ENCODE data around the gene THADA. TPM values are rescaled to one million over a fixed set of nuclear protein-coding genes. Genes with fewer than 3 reads are reported as not detected.
A peak's percentile ranks its signal among the peaks of the same experiment; 100 is the strongest.

THADA gene
- total and polyA plus RNA-seq, 7 experiments from 2014 or later, result 11.7 to 43.0 (median 39.6) TPM

DNA sequence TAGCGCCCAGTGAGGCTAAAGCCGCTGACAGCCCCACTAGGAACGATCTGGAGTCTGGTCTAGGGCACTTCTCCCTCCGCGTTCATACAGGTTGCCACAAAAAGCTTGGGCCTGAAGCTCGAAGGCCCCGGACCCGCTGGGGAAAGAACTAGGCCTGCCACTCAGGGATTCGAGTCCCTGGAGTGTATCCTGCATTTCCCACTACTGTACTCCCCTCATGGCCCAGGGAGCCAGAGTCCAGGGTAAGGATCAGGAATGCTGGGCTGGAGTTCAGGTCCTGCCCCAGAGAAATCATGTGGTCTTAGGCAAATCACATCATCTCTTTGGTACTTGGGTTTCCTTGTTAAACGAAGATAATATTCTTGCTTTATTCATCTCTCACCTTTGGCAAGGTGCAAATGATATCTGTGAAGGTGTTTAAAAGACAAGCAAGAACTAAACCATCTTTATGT lies 368.0 kb downstream of the THADA start:
- POLR2A ChIA-PET, result interaction anchor here (0.7 to 25.8 kb wide), 17 partner anchors 13 to 418 kb away, joined by 3 to 1899 read pairs (median 8); no protein-coding TSS in a partner anchor
- no peak for DNase-seq
- Mint-ChIP-seq H3K27me3 (peaks cover 0 to 4% (median 0%) of the 10 kb centered on the region in 5 donors), H3K9me3 (peaks cover 0 to 24% (median 0%) of the 10 kb centered on the region in 11 donors), H3K36me3 (peaks cover 4 to 25% (median 24%) of the 10 kb centered on the region in 5 donors), H3K4me3 (peak overlapping the region; percentile 80 to 99 (median 88)), H3K27ac (peak overlapping the region; percentile 80 to 99 (median 93)), H3K4me1 (peaks cover 14 to 28% (median 21%) of the 10 kb centered on the region in 7 donors)
- no peak for ATAC-seq
- Histone ChIP-seq H3K4me1 (ENCODE audit: control insufficient read depth in 2 of 2, insufficient read depth in 2 of 2, low read length in 2 of 2) (peaks cover 22% of the 10 kb centered on the region in 2 donors), H3K27ac (ENCODE audit: low read depth, low read length) (peak overlapping the region; percentile 97), H3K27me3 (ENCODE audit: control insufficient read depth in 2 of 2, insufficient read depth in 2 of 2, low read length in 2 of 2) (no peaks in the 10 kb centered on the region), H3K9me3 (ENCODE audit: control insufficient read depth in 2 of 3, low read length in 3 of 3) (no peaks in the 10 kb centered on the region), H3K36me3 (ENCODE audit: control insufficient read depth in 2 of 3, insufficient read depth in 3 of 3, low read length in 3 of 3) (peaks cover 23 to 63% (median 23%) of the 10 kb centered on the region in 3 experiments), H3K4me3 (ENCODE audit: low read length) (peak overlapping the region; percentile 82)
- intact Hi-C loops (cut with micrococcal nuclease), result loop anchor here (2.0 to 10.0 kb wide), 10 partner anchors 315 to 1387 kb away; partner anchors contain the start of genes COX7A2L (in 2 of the 2) and THADA (in 2 of the 2)
- CTCF ChIA-PET, result interaction anchor here (0.6 to 5.6 kb wide), 12 partner anchors 10 to 398 kb away, joined by 3 to 203 read pairs (median 10); no protein-coding TSS in a partner anchor

GRCh38 chr2:43226955-43227829 lies 368.6 kb downstream of the THADA start:
- H3K4me1 ChIP-seq (ENCODE audit: control insufficient read depth in 2 of 2, insufficient read depth in 2 of 2, low read length in 2 of 2), result peaks cover 22% of the 10 kb centered on the region in 2 donors
- peak; percentile 48 to 79 (median 69) for DNase-seq
- H3K27ac ChIP-seq (ENCODE audit: low read depth, low read length), result peak overlapping the region; percentile 97
- Mint-ChIP-seq H3K27me3 (peaks cover 0 to 4% (median 0%) of the 10 kb centered on the region in 5 donors), H3K36me3 (peaks cover 4 to 32% (median 31%) of the 10 kb centered on the region in 5 donors), H3K9me3 (peaks cover 0 to 24% (median 0%) of the 10 kb centered on the region in 11 donors), H3K4me3 (peak overlapping the region; percentile 85 to 99 (median 90)), H3K4me1 (peaks cover 16 to 29% (median 24%) of the 10 kb centered on the region in 7 donors), H3K27ac (peak overlapping the region; percentile 80 to 99 (median 94))
- no peaks in the 10 kb centered on the region for H3K27me3 ChIP-seq (ENCODE audit: control insufficient read depth in 2 of 2, insufficient read depth in 2 of 2, low read length in 2 of 2)
- POLR2A ChIA-PET, result interaction anchor here (0.6 to 25.8 kb wide), 21 partner anchors 13 to 774 kb away, joined by 3 to 1899 read pairs (median 5); no protein-coding TSS in a partner anchor
- intact Hi-C loops (cut with micrococcal nuclease), result loop anchor here (1.0 to 10.0 kb wide), 14 partner anchors 9 to 1386 kb away; partner anchors contain the start of genes COX7A2L (in 2 of the 2) and THADA (in 2 of the 2)
- peak overlapping the region; percentile 82 for H3K4me3 ChIP-seq (ENCODE audit: low read length)
- H3K36me3 ChIP-seq (ENCODE audit: control insufficient read depth in 2 of 3, insufficient read depth in 3 of 3, low read length in 3 of 3), result peaks cover 30 to 64% (median 30%) of the 10 kb centered on the region in 3 experiments
- ATAC-seq, result peak; percentile 11
- H3K9me3 ChIP-seq (ENCODE audit: control insufficient read depth in 2 of 3, low read length in 3 of 3), result no peaks in the 10 kb centered on the region
- CTCF ChIA-PET, result interaction anchor here (0.6 to 5.6 kb wide), 10 partner anchors 9 to 397 kb away, joined by 3 to 203 read pairs (median 6); no protein-coding TSS in a partner anchor

DNA sequence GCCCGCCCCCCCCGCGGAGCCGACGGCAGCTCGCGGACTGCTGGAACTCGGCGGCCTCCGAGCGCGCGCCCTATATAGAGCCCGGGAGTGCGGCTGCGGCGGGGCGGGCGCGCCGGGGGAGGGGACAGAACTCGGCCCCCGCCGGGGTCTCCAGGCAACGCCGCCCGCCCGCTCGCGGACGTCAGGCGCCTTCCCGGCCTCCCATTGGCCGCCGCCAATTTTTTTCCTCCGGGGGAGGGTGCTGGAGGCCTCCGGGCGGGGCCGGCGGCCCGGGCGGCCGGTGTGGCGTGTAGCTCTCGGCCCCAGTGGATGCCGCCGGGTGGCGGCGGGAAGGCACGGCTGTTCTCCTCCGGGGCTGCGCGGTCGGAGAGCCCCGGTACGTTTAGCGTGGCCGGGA lies 369.3 kb downstream of the THADA start, which contains the start of gene ZFP36L2:
Gene ZFP36L2, minus strand, starts transcription at position 49 of the 397 bp plus-strand sequence. CDS start 291 bp downstream, outside the sequence.
- peaks cover 0 to 4% (median 0%) of the 10 kb centered on the region in 5 donors for H3K27me3 Mint-ChIP-seq
- CTCF ChIA-PET, result interaction anchor here (0.6 to 5.6 kb wide), 5 partner anchors 8 to 252 kb away, joined by 3 to 203 read pairs (median 48); no protein-coding TSS in a partner anchor
- peak within 1 kb of the TSS; percentile 87 to 99 (median 96) for H3K27ac Mint-ChIP-seq
- DNase-seq (peak; percentile 90 to 99 (median 97)), ATAC-seq (peak; percentile 84)
- peaks cover 22 to 35% (median 25%) of the 10 kb centered on the region in 7 donors for H3K4me1 Mint-ChIP-seq
- H3K4me3 ChIP-seq (ENCODE audit: low read length), result peak within 1 kb of the TSS; percentile 87
- H3K36me3 Mint-ChIP-seq, result peaks cover 4 to 38% (median 37%) of the 10 kb centered on the region in 5 donors
- peaks cover 0 to 24% (median 0%) of the 10 kb centered on the region in 11 donors for H3K9me3 Mint-ChIP-seq
- POLR2A ChIA-PET, result interaction anchor here (0.6 to 25.8 kb wide), 17 partner anchors 12 to 773 kb away, joined by 3 to 1899 read pairs (median 8); no protein-coding TSS in a partner anchor
- no peaks in the 10 kb centered on the region for H3K27me3 ChIP-seq (ENCODE audit: control insufficient read depth in 2 of 2, insufficient read depth in 2 of 2, low read length in 2 of 2)
- H3K9me3 ChIP-seq (ENCODE audit: control insufficient read depth in 2 of 3, low read length in 3 of 3), result no peaks in the 10 kb centered on the region
- intact Hi-C loops (cut with micrococcal nuclease), result loop anchor here (1.0 to 10.0 kb wide), 14 partner anchors 8 to 1386 kb away; partner anchors contain the start of genes COX7A2L (in 2 of the 2) and THADA (in 2 of the 2)
- peak within 1 kb of the TSS; percentile 97 for H3K27ac ChIP-seq (ENCODE audit: low read depth, low read length)
- H3K36me3 ChIP-seq (ENCODE audit: control insufficient read depth in 2 of 3, insufficient read depth in 3 of 3, low read length in 3 of 3), result peaks cover 30 to 67% (median 36%) of the 10 kb centered on the region in 3 experiments
- H3K4me1 ChIP-seq (ENCODE audit: control insufficient read depth in 2 of 2, insufficient read depth in 2 of 2, low read length in 2 of 2), result peaks cover 22% of the 10 kb centered on the region in 2 donors
- H3K4me3 Mint-ChIP-seq, result peak within 1 kb of the TSS; percentile 85 to 99 (median 96)

GRCh38 chr2:43225788-43226557 lies 369.9 kb downstream of the THADA start:
- peak overlapping the region; percentile 82 to 99 (median 95) for H3K27ac Mint-ChIP-seq
- H3K4me1 ChIP-seq (ENCODE audit: control insufficient read depth in 2 of 2, insufficient read depth in 2 of 2, low read length in 2 of 2), result peaks cover 22% of the 10 kb centered on the region in 2 donors
- peaks cover 0 to 4% (median 0%) of the 10 kb centered on the region in 5 donors for H3K27me3 Mint-ChIP-seq
- peaks cover 24 to 41% (median 28%) of the 10 kb centered on the region in 7 donors for H3K4me1 Mint-ChIP-seq
- peaks cover 0 to 24% (median 0%) of the 10 kb centered on the region in 11 donors for H3K9me3 Mint-ChIP-seq
- intact Hi-C loops (cut with micrococcal nuclease), result loop anchor here (1.0 to 10.0 kb wide), 14 partner anchors 8 to 1385 kb away; partner anchors contain the start of genes COX7A2L (in 2 of the 2) and THADA (in 2 of the 2)
- no peaks in the 10 kb centered on the region for H3K9me3 ChIP-seq (ENCODE audit: control insufficient read depth in 2 of 3, low read length in 3 of 3)
- H3K36me3 Mint-ChIP-seq, result peaks cover 4 to 42% (median 39%) of the 10 kb centered on the region in 5 donors
- ChIA-PET CTCF (interaction anchor here (0.6 to 10.3 kb wide), 7 partner anchors 33 to 251 kb away, joined by 3 to 210 read pairs (median 76); no protein-coding TSS in a partner anchor), POLR2A (interaction anchor here (0.6 to 25.8 kb wide), 15 partner anchors 12 to 416 kb away, joined by 3 to 1899 read pairs (median 9); no protein-coding TSS in a partner anchor)
- DNase-seq, result peak in 6 of 9 donors; percentile 50 to 90 (median 60)
- peaks cover 30 to 61% (median 36%) of the 10 kb centered on the region in 3 experiments for H3K36me3 ChIP-seq (ENCODE audit: control insufficient read depth in 2 of 3, insufficient read depth in 3 of 3, low read length in 3 of 3)
- no peaks in the 10 kb centered on the region for H3K27me3 ChIP-seq (ENCODE audit: control insufficient read depth in 2 of 2, insufficient read depth in 2 of 2, low read length in 2 of 2)
- H3K4me3 Mint-ChIP-seq, result peak overlapping the region; percentile 84 to 99 (median 96)
- peak overlapping the region; percentile 87 for H3K4me3 ChIP-seq (ENCODE audit: low read length)
- peak; percentile 22 for ATAC-seq
- H3K27ac ChIP-seq (ENCODE audit: low read depth, low read length), result peak overlapping the region; percentile 97

DNA sequence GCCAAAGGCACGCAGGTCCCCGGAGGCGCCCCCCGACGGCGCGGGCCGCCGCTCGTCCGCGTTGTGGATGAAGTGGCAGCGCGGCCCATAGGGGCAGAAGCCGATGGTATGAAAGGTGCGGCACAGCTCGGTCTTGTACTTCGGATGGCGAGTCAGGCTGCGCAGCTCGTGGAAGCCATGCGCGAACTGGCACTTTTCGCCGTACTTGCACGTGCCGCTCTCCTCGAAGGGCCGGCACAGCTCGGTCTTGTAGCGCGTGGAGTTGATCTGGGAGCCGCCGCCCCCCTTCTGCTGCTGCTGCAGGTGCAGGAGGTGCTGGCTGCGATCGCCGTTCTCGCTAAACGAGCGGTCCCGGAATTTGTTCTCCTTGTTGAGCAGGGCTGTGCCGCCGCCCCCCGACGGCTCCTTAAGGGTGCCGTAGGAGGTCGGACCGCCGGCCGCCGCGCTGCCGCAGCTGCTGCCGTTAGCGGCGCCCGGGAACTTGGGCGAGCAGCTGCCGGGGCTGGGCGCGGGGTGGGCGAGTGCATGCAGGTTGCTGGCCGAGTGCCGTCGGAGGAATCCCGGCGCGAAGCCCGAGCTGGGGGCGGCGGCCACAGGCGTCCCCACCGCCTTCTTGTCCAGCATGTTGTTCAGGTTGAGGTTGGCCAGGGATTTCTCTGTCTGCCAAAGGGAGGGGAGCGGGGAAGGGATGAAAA lies 370.6 kb downstream of the THADA start:
- DNase-seq, result peak; percentile 58 to 84 (median 74)
- Histone ChIP-seq H3K9me3 (ENCODE audit: control insufficient read depth in 2 of 3, low read length in 3 of 3) (no peaks in the 10 kb centered on the region), H3K27ac (ENCODE audit: low read depth, low read length) (peak overlapping the region; percentile 97), H3K36me3 (ENCODE audit: control insufficient read depth in 2 of 3, insufficient read depth in 3 of 3, low read length in 3 of 3) (peaks cover 30 to 54% (median 36%) of the 10 kb centered on the region in 3 experiments), H3K27me3 (ENCODE audit: control insufficient read depth in 2 of 2, insufficient read depth in 2 of 2, low read length in 2 of 2) (no peaks in the 10 kb centered on the region), H3K4me1 (ENCODE audit: control insufficient read depth in 2 of 2, insufficient read depth in 2 of 2, low read length in 2 of 2) (peaks cover 22% of the 10 kb centered on the region in 2 donors), H3K4me3 (ENCODE audit: low read length) (peak overlapping the region; percentile 87)
- peaks cover 0 to 27% (median 0%) of the 10 kb centered on the region in 11 donors for H3K9me3 Mint-ChIP-seq
- no peak for ATAC-seq
- ChIA-PET POLR2A (interaction anchor here (0.6 to 25.8 kb wide), 11 partner anchors 11 to 1120 kb away, joined by 3 to 1899 read pairs (median 8); no protein-coding TSS in a partner anchor), CTCF (interaction anchor here (0.8 to 10.3 kb wide), 5 partner anchors 30 to 96 kb away, joined by 3 to 210 read pairs (median 4); no protein-coding TSS in a partner anchor)
- peak overlapping the region; percentile 82 to 99 (median 96) for H3K27ac Mint-ChIP-seq
- intact Hi-C loops (cut with micrococcal nuclease), result loop anchor here (5.0 to 10.0 kb wide), 6 partner anchors 370 to 1118 kb away; partner anchors contain the start of gene COX7A2L (in 2 of the 2)
- H3K4me1 Mint-ChIP-seq, result peaks cover 28 to 49% (median 33%) of the 10 kb centered on the region in 7 donors
- H3K4me3 Mint-ChIP-seq, result peak overlapping the region; percentile 84 to 99 (median 96)
- H3K27me3 Mint-ChIP-seq, result peaks cover 0 to 4% (median 0%) of the 10 kb centered on the region in 5 donors
- peaks cover 4 to 46% (median 39%) of the 10 kb centered on the region in 5 donors for H3K36me3 Mint-ChIP-seq
